ENCODE measurements around the gene BCAS1. TPM values are rescaled to one million over a fixed set of nuclear protein-coding genes. Genes with fewer than 3 reads are reported as not detected.

The BCAS1 gene
- total RNA-seq, 2 donors from 2014 or later: not detected

GRCh38 chr20:53929399-53929798, 141.0 kb downstream of the BCAS1 start:
- ATAC-seq: no peak
- intact Hi-C loops (cut with DNase I): no loop called here

GRCh38 chr20:53927990-53928389, 142.4 kb downstream of the BCAS1 start:
- intact Hi-C loops (cut with DNase I): no loop called here
- DNase-seq (no peak), ATAC-seq (no peak)

More at GRCh38 chr20:53929399-53929798, 141.0 kb downstream of the BCAS1 start:
- no peak for DNase-seq

GRCh38 chr20:53926428-53927028, 143.9 kb downstream of the BCAS1 start:
- ATAC-seq: peak; percentile 70 to 96
- DNase-seq: no peak
- intact Hi-C loops (cut with DNase I): no loop called here

- intact Hi-C loops (cut with DNase I): no loop called here
- DNase-seq: no peak
- no peak for ATAC-seq
Observed at GRCh38 chr20:53925651-53926401, 144.6 kb downstream of the BCAS1 start.

- DNase-seq (no peak), ATAC-seq (no peak)
- intact Hi-C loops (cut with DNase I): no loop called here
Observed at GRCh38 chr20:53923566-53924369, 146.6 kb downstream of the BCAS1 start.

- DNase-seq: no peak
- intact Hi-C loops (cut with DNase I): no loop called here
- peak; percentile 41 to 62 for ATAC-seq
Observed at GRCh38 chr20:53922901-53923314, 147.5 kb downstream of the BCAS1 start.

GRCh38 chr20:53921443-53921973, 148.9 kb downstream of the BCAS1 start:
- no peak for ATAC-seq
- no peak for DNase-seq
- intact Hi-C loops (cut with DNase I): no loop called here

- no peak for DNase-seq
- intact Hi-C loops (cut with DNase I): no loop called here
- no peak for ATAC-seq
Observed at GRCh38 chr20:53920647-53921245, 149.6 kb downstream of the BCAS1 start.

GRCh38 chr20:53919886-53920285, 150.5 kb downstream of the BCAS1 start:
- intact Hi-C loops (cut with DNase I): loop anchor here (5.0 kb wide), 3 partner anchors 328 to 343 kb away; partner anchors contain the start of gene ZNF217 (in 1 of the 2)
- ATAC-seq (no peak), DNase-seq (no peak)

GRCh38 chr20:53918949-53919361, 151.4 kb downstream of the BCAS1 start:
- no peak for ATAC-seq
- intact Hi-C loops (cut with DNase I): loop anchor here (5.0 kb wide), 3 partner anchors 327 to 342 kb away; partner anchors contain the start of gene ZNF217 (in 1 of the 2)
- DNase-seq: no peak

GRCh38 chr20:53918020-53918311, 152.4 kb downstream of the BCAS1 start:
- no peak for DNase-seq
- intact Hi-C loops (cut with DNase I): loop anchor here (5.0 kb wide), 3 partner anchors 326 to 341 kb away; partner anchors contain the start of gene ZNF217 (in 1 of the 2)
- no peak for ATAC-seq

- peak; percentile 67 for DNase-seq
- intact Hi-C loops (cut with DNase I): loop anchor here (5.0 kb wide), 3 partner anchors 325 to 340 kb away; partner anchors contain the start of gene ZNF217 (in 1 of the 2)
- peak; percentile 24 to 52 for ATAC-seq
Observed at GRCh38 chr20:53917145-53918019, 153.0 kb downstream of the BCAS1 start.

GRCh38 chr20:53916173-53916512, 154.3 kb downstream of the BCAS1 start:
- peak in 1 of 2 donors; percentile 3 for ATAC-seq
- no peak for DNase-seq
- intact Hi-C loops (cut with DNase I): loop anchor here (5.0 kb wide), 3 partner anchors 324 to 339 kb away; partner anchors contain the start of gene ZNF217 (in 1 of the 2)

GRCh38 chr20:53915446-53916172, 154.8 kb downstream of the BCAS1 start:
- intact Hi-C loops (cut with DNase I): loop anchor here (5.0 kb wide), 3 partner anchors 323 to 338 kb away; partner anchors contain the start of gene ZNF217 (in 1 of the 2)
- ATAC-seq (peak; percentile 91 to 93), DNase-seq (peak; percentile 95)

- ATAC-seq: peak; percentile 10
- intact Hi-C loops (cut with DNase I): loop anchor here (5.0 kb wide), 4 partner anchors 43 to 338 kb away; partner anchors contain the start of gene ZNF217 (in 1 of the 2)
- DNase-seq: no peak
Observed at GRCh38 chr20:53914781-53915445, 155.5 kb downstream of the BCAS1 start.

- intact Hi-C loops (cut with DNase I): loop anchor here in 1 of 2 donors (5.0 kb wide), 1 partner anchor 42 kb away; no protein-coding TSS in a partner anchor
- no peak for DNase-seq
- ATAC-seq: no peak
Observed at GRCh38 chr20:53914091-53914780, 156.2 kb downstream of the BCAS1 start.

Data from left cardiac atrium (tissue), 4 donors.